Measurements from ENCODE around the gene RSBN1. TPM values are rescaled to one million over a fixed set of nuclear protein-coding genes. Genes with fewer than 3 reads are reported as not detected.

The RSBN1 gene
- total and polyA plus RNA-seq, 10 of the 15 experiments (the other 5 are each of a cell fraction or from before 2014, with no cell fraction given) = 2.9 to 26.8 (median 11.5) TPM

DNA sequence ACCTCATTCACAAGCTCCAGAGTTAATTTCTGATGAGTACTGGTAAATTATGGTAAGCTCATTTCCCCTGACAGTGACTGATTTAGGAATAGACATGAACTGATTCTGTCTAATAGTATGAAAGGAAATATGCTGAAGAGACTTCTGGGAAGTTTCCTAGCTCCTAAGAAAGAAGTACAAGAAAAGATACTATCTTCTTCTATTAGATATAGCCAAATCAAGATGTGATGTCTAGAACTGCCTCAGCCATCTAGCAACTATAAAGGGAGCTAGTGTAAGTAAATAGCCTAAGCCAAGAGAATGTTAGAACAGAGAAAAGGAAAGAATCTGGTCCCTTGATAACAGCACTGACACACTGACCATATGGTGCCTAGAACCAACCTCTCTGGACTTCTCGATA lies 42.2 kb downstream of the RSBN1 start:
- no peak overlapping the region for H3K9ac ChIP-seq (ENCODE audit: control insufficient read depth, insufficient read depth, low read length)
- DNase-seq (ENCODE audit: low read depth, low spot score) (no peak), ATAC-seq (no peak), FAIRE-seq (no peak)
- ChIA-PET POLR2A (interaction anchor here (0.5 to 1.4 kb wide), 5 partner anchors 8 to 89 kb away, joined by 3 to 4 read pairs (median 3); partner anchors contain the start of gene PHTF1), CTCF (interaction anchor here (1.1 to 2.2 kb wide), 4 partner anchors 9 to 42 kb away, joined by 3 to 8 read pairs (median 4); partner anchors contain the start of genes PHTF1 and RSBN1), RAD21 (ENCODE audit: unreplicated experiment) (interaction anchor here (1.4 to 1.8 kb wide), 3 partner anchors 11 to 14 kb away, joined by 4 to 6 read pairs (median 5); partner anchors contain the start of gene PHTF1), SMC1A (ENCODE audit: uncharacterized antibody, unreplicated experiment) (interaction anchor here (0.6 to 3.5 kb wide), 7 partner anchors 10 to 63 kb away, joined by 3 to 16 read pairs (median 4); partner anchors contain the start of gene PHTF1)
- no peak overlapping the region for H3K4me2 ChIP-seq (ENCODE audit: control insufficient read depth, insufficient read depth)
- no TSS peak for BruUV-seq (replicated peaks)
- H4K20me1 ChIP-seq (ENCODE audit: control insufficient read depth, insufficient read depth) = no peaks in the 10 kb centered on the region
- no peaks in the 10 kb centered on the region for H3K27me3 ChIP-seq (replicated peaks in 1 of 2; ENCODE audit: control insufficient read depth in 2 of 2, insufficient read depth in 2 of 2, low read length in 1 of 2)
- no peaks in the 10 kb centered on the region; the same call in 1 of the 2 replicates for H3K79me2 ChIP-seq (ENCODE audit: control insufficient read depth, insufficient read depth, low read length)
- no peak overlapping the region for H3K27ac ChIP-seq (ENCODE audit: control insufficient read depth, insufficient read depth)
- WGBS (ENCODE audit: insufficient coverage, insufficient replicate concordance, low lambda C conversion rate, missing lambda C conversion rate) = 100% methylated on average over 1 of the region's 1 CpG
- intact Hi-C loops (cut with micrococcal nuclease; ENCODE audit: unreplicated experiment) = no loop called here
- in situ Hi-C loops (cut with MboI) = no loop called here
- H3K4me3 ChIP-seq = no peak overlapping the region
- no peak overlapping the region for H2AFZ ChIP-seq (ENCODE audit: control insufficient read depth, low read depth, low read length)
- H3K4me1 ChIP-seq (ENCODE audit: control insufficient read depth, insufficient read depth, low read length) = no peaks in the 10 kb centered on the region
- peaks cover 6 to 9% of the 10 kb centered on the region in 2 experiments for H3K36me3 ChIP-seq (ENCODE audit: control insufficient read depth in 2 of 2, insufficient read depth in 2 of 2, low read length in 1 of 2)
- no peaks in the 10 kb centered on the region for H3K9me3 ChIP-seq (replicated peaks; ENCODE audit: control insufficient read depth, insufficient read depth, low read length)
- TF ChIP-seq, protein P1, sequence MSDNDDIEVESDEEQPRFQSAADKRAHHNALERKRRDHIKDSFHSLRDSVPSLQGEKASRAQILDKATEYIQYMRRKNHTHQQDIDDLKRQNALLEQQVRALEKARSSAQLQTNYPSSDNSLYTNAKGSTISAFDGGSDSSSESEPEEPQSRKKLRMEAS (IDR thresholded peaks at IDR 0.05; ENCODE audit: low read depth, low read length) = no peak
- TF ChIP-seq HDAC6 (IDR thresholded peaks at IDR 0.05; ENCODE audit: unreplicated experiment) = no peak

DNA sequence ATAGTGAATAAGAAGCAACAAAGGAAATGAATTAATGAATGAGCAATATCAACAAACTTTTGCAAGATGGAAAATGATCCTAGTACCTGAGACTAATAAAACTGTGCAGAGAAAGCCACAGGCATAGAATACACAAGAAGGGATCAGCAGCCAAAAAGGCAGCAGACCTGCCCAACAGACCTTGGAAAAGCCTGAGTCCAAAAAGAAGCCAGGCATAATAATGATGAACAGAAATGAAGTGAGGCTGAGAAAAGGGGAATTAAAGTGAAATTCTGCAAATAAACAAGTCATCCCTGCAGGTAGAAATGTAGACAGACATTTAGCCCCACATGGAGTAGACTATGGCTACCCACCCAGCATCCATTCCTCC lies 42.7 kb downstream of the RSBN1 start:
- H3K9me3 ChIP-seq (replicated peaks; ENCODE audit: control insufficient read depth, insufficient read depth, low read length) = no peaks in the 10 kb centered on the region
- POLR2A ChIA-PET = interaction anchor here (1.2 to 1.4 kb wide), 2 partner anchors 9 to 10 kb away, joined by 3 to 4 read pairs; partner anchors contain the start of gene PHTF1
- SMC1A ChIA-PET (ENCODE audit: uncharacterized antibody, unreplicated experiment) = interaction anchor here (1.0 to 3.5 kb wide), 3 partner anchors 10 to 16 kb away, joined by 4 to 16 read pairs (median 13); partner anchors contain the start of gene PHTF1
- no peak overlapping the region for H3K4me3 ChIP-seq
- no peak overlapping the region for H3K27ac ChIP-seq (ENCODE audit: control insufficient read depth, insufficient read depth)
- H3K4me1 ChIP-seq (ENCODE audit: control insufficient read depth, insufficient read depth, low read length) = no peaks in the 10 kb centered on the region
- H3K36me3 ChIP-seq (ENCODE audit: control insufficient read depth in 2 of 2, insufficient read depth in 2 of 2, low read length in 1 of 2) = peaks cover 5 to 11% of the 10 kb centered on the region in 2 experiments
- no peaks in the 10 kb centered on the region for H3K27me3 ChIP-seq (replicated peaks in 1 of 2; ENCODE audit: control insufficient read depth in 2 of 2, insufficient read depth in 2 of 2, low read length in 1 of 2)
- no peak overlapping the region for H2AFZ ChIP-seq (ENCODE audit: control insufficient read depth, low read depth, low read length)
- no peaks in the 10 kb centered on the region for H4K20me1 ChIP-seq (ENCODE audit: control insufficient read depth, insufficient read depth)
- CTCF ChIA-PET = interaction anchor here (1.5 to 2.2 kb wide), 2 partner anchors 9 to 43 kb away, joined by 5 to 8 read pairs; partner anchors contain the start of gene RSBN1
- in situ Hi-C loops (cut with MboI) = no loop called here
- FAIRE-seq (no peak), DNase-seq (ENCODE audit: low read depth, low spot score) (no peak), ATAC-seq (no peak)
- intact Hi-C loops (cut with micrococcal nuclease; ENCODE audit: unreplicated experiment) = no loop called here
- no peak overlapping the region for H3K9ac ChIP-seq (ENCODE audit: control insufficient read depth, insufficient read depth, low read length)
- no peak overlapping the region for H3K4me2 ChIP-seq (ENCODE audit: control insufficient read depth, insufficient read depth)
- no TSS peak for BruUV-seq (replicated peaks)
- H3K79me2 ChIP-seq (ENCODE audit: control insufficient read depth, insufficient read depth, low read length) = no peaks in the 10 kb centered on the region; the same call in 1 of the 2 replicates
- RAD21 ChIA-PET (ENCODE audit: unreplicated experiment) = interaction anchor here (1.2 to 1.8 kb wide), 3 partner anchors 10 to 34 kb away, joined by 3 to 6 read pairs (median 5); partner anchors contain the start of gene PHTF1
- TF ChIP-seq STAT1 (conservative IDR thresholded peaks at IDR 0.05) (no peak), ETV6 (conservative IDR thresholded peaks at IDR 0.05 in 1 of 2, IDR thresholded peaks at IDR 0.05 in 1 of 2; ENCODE audit: borderline replicate concordance in 1 of 2, low read depth in 1 of 2) (no peak), ZZZ3 (IDR thresholded peaks at IDR 0.05; ENCODE audit: control insufficient read depth, insufficient read length, low read depth) (no peak), ZNF217 (IDR thresholded peaks at IDR 0.05) (no peak), POLR2AphosphoS5 (IDR thresholded peaks at IDR 0.05; ENCODE audit: low read length) (no peak), RFX5 (IDR thresholded peaks at IDR 0.05; ENCODE audit: low read depth, low read length) (no peak), BRCA1 (IDR thresholded peaks at IDR 0.05; ENCODE audit: low read depth, low read length) (no peak)
- TF ChIP-seq, protein P2, sequence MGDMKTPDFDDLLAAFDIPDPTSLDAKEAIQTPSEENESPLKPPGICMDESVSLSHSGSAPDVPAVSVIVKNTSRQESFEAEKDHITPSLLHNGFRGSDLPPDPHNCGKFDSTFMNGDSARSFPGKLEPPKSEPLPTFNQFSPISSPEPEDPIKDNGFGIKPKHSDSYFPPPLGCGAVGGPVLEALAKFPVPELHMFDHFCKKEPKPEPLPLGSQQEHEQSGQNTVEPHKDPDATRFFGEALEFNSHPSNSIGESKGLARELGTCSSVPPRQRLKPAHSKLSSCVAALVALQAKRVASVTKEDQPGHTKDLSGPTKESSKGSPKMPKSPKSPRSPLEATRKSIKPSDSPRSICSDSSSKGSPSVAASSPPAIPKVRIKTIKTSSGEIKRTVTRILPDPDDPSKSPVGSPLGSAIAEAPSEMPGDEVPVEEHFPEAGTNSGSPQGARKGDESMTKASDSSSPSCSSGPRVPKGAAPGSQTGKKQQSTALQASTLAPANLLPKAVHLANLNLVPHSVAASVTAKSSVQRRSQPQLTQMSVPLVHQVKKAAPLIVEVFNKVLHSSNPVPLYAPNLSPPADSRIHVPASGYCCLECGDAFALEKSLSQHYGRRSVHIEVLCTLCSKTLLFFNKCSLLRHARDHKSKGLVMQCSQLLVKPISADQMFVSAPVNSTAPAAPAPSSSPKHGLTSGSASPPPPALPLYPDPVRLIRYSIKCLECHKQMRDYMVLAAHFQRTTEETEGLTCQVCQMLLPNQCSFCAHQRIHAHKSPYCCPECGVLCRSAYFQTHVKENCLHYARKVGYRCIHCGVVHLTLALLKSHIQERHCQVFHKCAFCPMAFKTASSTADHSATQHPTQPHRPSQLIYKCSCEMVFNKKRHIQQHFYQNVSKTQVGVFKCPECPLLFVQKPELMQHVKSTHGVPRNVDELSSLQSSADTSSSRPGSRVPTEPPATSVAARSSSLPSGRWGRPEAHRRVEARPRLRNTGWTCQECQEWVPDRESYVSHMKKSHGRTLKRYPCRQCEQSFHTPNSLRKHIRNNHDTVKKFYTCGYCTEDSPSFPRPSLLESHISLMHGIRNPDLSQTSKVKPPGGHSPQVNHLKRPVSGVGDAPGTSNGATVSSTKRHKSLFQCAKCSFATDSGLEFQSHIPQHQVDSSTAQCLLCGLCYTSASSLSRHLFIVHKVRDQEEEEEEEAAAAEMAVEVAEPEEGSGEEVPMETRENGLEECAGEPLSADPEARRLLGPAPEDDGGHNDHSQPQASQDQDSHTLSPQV (IDR thresholded peaks at IDR 0.05) = no peak

Data from GM12878 (cell line).